Measurements from ENCODE around the gene SPAM1. TPM values are rescaled to one million over a fixed set of nuclear protein-coding genes. Genes with fewer than 3 reads are reported as not detected.

Gene SPAM1
- total RNA-seq, 4 donors from 2014 or later, result not detected

DNA sequence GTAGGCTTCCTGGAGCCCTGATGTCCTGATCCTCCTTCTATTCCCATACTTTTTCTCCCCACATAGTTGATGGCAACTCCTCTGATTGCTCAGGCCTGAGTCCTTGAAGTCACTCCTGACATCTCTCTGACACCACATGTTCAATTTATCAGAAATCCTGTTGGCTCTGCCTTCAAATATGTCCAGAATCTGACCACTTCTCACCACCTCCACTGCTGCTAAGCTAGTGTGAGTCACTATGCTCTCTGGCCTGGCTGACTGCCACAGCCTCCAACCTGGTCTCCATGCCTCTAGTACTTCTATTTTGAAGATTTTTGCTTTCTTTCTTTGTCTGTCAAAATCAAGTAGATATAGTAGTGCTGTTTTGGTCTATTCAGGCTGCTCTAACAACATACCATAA, 54.8 kb downstream of the SPAM1 start:
- Histone ChIP-seq H3K27ac (no peak overlapping the region), H3K36me3 (no peaks in the 10 kb centered on the region), H3K4me3 (no peak overlapping the region), H3K4me1 (no peaks in the 10 kb centered on the region), H3K27me3 (no peaks in the 10 kb centered on the region), H3K9me3 (no peaks in the 10 kb centered on the region)
- in situ Hi-C loops (cut with MboI; ENCODE audit: low pct_ligation_motif_present in 1 of 4, low pct_unique_long_range_greater_than_20kb in 1 of 4, low sequenced_read_pairs in 3 of 4), result no loop called here
- no peak for DNase-seq
- intact Hi-C loops (cut with DNase I; ENCODE audit: low total_unique reads), result no loop called here
- TF ChIP-seq, protein P1, sequence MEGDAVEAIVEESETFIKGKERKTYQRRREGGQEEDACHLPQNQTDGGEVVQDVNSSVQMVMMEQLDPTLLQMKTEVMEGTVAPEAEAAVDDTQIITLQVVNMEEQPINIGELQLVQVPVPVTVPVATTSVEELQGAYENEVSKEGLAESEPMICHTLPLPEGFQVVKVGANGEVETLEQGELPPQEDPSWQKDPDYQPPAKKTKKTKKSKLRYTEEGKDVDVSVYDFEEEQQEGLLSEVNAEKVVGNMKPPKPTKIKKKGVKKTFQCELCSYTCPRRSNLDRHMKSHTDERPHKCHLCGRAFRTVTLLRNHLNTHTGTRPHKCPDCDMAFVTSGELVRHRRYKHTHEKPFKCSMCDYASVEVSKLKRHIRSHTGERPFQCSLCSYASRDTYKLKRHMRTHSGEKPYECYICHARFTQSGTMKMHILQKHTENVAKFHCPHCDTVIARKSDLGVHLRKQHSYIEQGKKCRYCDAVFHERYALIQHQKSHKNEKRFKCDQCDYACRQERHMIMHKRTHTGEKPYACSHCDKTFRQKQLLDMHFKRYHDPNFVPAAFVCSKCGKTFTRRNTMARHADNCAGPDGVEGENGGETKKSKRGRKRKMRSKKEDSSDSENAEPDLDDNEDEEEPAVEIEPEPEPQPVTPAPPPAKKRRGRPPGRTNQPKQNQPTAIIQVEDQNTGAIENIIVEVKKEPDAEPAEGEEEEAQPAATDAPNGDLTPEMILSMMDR (IDR thresholded peaks at IDR 0.05), result no peak
- TF ChIP-seq EP300 (IDR thresholded peaks at IDR 0.05; ENCODE audit: low read depth) (no peak), POLR2A (IDR thresholded peaks at IDR 0.05) (no peak), POLR2AphosphoS5 (IDR thresholded peaks at IDR 0.05) (no peak)

DNA sequence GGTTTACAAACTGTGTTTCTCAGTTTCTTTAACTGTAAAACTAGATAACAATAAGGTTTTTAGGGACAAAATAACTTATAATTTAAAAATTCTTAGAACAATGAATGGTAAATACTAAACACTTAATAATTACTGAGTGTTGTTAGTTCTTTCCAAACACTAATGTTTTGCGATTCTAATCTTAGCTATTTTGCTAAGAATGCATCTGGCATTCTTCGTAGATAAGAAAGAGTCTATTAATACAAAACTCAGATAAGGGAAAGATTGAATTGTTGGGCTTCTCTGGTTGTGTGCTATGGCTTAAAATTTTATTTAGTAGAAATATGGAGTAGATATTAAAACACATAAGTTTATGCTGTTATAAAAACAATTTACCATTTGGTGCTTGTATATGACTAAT, 62.4 kb downstream of the SPAM1 start:
- no peaks in the 10 kb centered on the region for H3K4me1 ChIP-seq
- TF ChIP-seq POLR2AphosphoS5 (IDR thresholded peaks at IDR 0.05) (no peak), POLR2A (IDR thresholded peaks at IDR 0.05) (no peak), EP300 (IDR thresholded peaks at IDR 0.05; ENCODE audit: low read depth) (no peak)
- TF ChIP-seq, protein P1 (IDR thresholded peaks at IDR 0.05), result no peak
- in situ Hi-C loops (cut with MboI; ENCODE audit: low pct_ligation_motif_present in 1 of 4, low pct_unique_long_range_greater_than_20kb in 1 of 4, low sequenced_read_pairs in 3 of 4) (no loop called here), intact Hi-C loops (cut with DNase I; ENCODE audit: low total_unique reads) (no loop called here)
- no peaks in the 10 kb centered on the region for H3K27me3 ChIP-seq
- WGBS, 2 donors (ENCODE audit: low coverage in 1 of 2), result 79 to 88% methylated on average over 2 of the region's 2 CpGs
- H3K36me3 ChIP-seq, result no peaks in the 10 kb centered on the region
- H3K4me3 ChIP-seq, result no peak overlapping the region
- no peak for DNase-seq
- no peaks in the 10 kb centered on the region for H3K9me3 ChIP-seq
- H3K27ac ChIP-seq, result no peak overlapping the region

DNA sequence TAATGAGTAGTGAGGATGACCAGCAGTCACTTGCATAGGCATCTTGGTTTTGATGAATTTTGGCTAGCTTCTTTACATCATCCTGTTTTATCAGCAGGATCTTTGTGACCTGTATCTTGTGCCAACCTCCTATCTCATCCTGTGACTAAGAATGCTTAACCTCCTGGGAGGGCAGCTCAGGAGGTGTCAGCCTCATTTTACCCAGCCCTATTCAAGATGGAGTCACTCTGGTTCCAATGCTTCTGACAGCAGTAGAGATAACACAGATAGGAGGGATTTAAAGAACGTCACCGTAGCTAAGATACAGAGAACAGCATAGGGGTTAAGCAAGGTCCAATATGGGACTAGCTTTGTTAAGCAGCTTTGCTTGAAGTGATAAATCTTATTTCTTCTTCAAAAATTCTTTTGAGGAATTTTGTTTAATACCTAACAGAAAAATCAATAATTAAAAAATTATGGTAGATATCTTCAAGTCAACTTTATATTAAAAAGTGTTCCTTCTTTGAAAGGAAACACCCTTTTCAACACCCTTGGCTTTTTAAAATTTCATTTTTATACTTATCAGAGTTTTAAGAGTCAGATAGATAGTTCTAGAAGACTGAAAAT, 68.0 kb downstream of the SPAM1 start:
- Histone ChIP-seq H3K36me3 (no peaks in the 10 kb centered on the region), H3K9me3 (no peaks in the 10 kb centered on the region), H3K27me3 (no peaks in the 10 kb centered on the region), H3K4me1 (no peaks in the 10 kb centered on the region), H3K4me3 (no peak overlapping the region), H3K27ac (no peak overlapping the region)
- WGBS, 2 donors (ENCODE audit: low coverage in 1 of 2), result 79 to 91% methylated on average over 2 of the region's 2 CpGs
- TF ChIP-seq POLR2A (IDR thresholded peaks at IDR 0.05) (no peak), EP300 (IDR thresholded peaks at IDR 0.05; ENCODE audit: low read depth) (no peak)
- intact Hi-C loops (cut with DNase I; ENCODE audit: low total_unique reads), result no loop called here
- no peak for DNase-seq
- in situ Hi-C loops (cut with MboI; ENCODE audit: low pct_ligation_motif_present in 1 of 4, low pct_unique_long_range_greater_than_20kb in 1 of 4, low sequenced_read_pairs in 3 of 4), result no loop called here

DNA sequence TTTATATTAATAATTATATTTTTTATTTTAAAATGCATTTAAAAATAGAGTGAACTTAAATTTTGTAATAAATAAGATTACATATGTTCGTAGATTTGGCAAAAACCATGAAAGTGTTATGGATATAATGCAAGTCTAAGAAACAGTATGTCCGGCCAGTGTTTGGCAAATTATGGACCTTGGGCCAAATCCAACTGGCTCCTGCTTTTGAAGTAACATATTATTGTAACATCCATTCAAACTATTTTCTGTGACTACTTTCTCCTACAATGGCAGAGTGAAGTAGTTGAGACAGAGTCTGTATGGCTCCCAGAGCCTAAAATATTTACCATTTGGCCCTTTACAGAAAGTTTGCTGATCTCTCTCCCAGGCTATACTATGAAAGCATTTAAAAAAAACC, 69.0 kb downstream of the SPAM1 start:
- H3K27ac ChIP-seq, result no peak overlapping the region
- H3K36me3 ChIP-seq, result no peaks in the 10 kb centered on the region
- 47 to 75% methylated on average over 2 of the region's 2 CpGs for WGBS, 2 donors (ENCODE audit: low coverage in 1 of 2)
- no peaks in the 10 kb centered on the region for H3K9me3 ChIP-seq
- TF ChIP-seq, protein P1 (IDR thresholded peaks at IDR 0.05), result no peak
- no peak for TF ChIP-seq POLR2AphosphoS5 (IDR thresholded peaks at IDR 0.05)
- no peak for TF ChIP-seq EP300 (IDR thresholded peaks at IDR 0.05; ENCODE audit: low read depth)
- no peak for TF ChIP-seq POLR2A (IDR thresholded peaks at IDR 0.05)
- H3K4me1 ChIP-seq, result no peaks in the 10 kb centered on the region
- in situ Hi-C loops (cut with MboI; ENCODE audit: low pct_ligation_motif_present in 1 of 4, low pct_unique_long_range_greater_than_20kb in 1 of 4, low sequenced_read_pairs in 3 of 4) (no loop called here), intact Hi-C loops (cut with DNase I; ENCODE audit: low total_unique reads) (no loop called here)
- DNase-seq, result no peak
- no peaks in the 10 kb centered on the region for H3K27me3 ChIP-seq
- no peak overlapping the region for H3K4me3 ChIP-seq

DNA sequence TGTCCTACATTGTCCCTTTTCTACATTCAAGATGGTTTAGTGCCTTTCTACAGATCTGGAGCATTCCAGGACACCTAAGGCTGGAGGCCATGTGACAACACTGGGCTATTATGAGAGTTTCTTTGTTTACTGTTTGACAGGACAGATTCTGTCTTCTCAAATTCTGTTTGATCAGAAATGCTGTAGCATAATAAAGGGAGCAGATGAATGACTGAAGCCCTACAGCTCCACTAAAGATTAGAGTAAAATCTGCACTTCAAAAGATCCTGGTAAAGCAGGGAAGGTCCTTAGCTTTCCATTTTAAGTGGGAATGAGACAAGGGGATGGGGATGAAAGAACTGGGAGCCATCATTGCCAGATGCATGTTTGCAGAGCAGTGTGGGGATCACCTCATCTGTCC, 69.4 kb downstream of the SPAM1 start:
- Histone ChIP-seq H3K9me3 (no peaks in the 10 kb centered on the region), H3K4me1 (no peaks in the 10 kb centered on the region), H3K27ac (no peak overlapping the region), H3K4me3 (no peak overlapping the region), H3K27me3 (no peaks in the 10 kb centered on the region), H3K36me3 (no peaks in the 10 kb centered on the region)
- intact Hi-C loops (cut with DNase I; ENCODE audit: low total_unique reads) (no loop called here), in situ Hi-C loops (cut with MboI; ENCODE audit: low pct_ligation_motif_present in 1 of 4, low pct_unique_long_range_greater_than_20kb in 1 of 4, low sequenced_read_pairs in 3 of 4) (no loop called here)
- TF ChIP-seq, protein P1 (IDR thresholded peaks at IDR 0.05), result no peak
- TF ChIP-seq POLR2AphosphoS5 (IDR thresholded peaks at IDR 0.05) (no peak), POLR2A (IDR thresholded peaks at IDR 0.05) (no peak), EP300 (IDR thresholded peaks at IDR 0.05; ENCODE audit: low read depth) (no peak)
- DNase-seq, result no peak

Data from transverse colon (tissue), 4 donors.